Astrocyte (in vitro differentiated cells and primary cell): ENCODE measurements around the gene PPP1R9A.

Experiments
- EZH2 ChIP-seq: IDR thresholded peaks from 2 replicates; pipeline ENCODE4 v1.6.1; 2012; ENCODE audit warnings: mild to moderate bottlenecking, low read length, inconsistent platforms; ENCODE audit not compliant: insufficient read depth
- TF ChIP-seq, protein P1 (sequence below): IDR thresholded peaks from 2 replicates; pipeline ENCODE4 v1.5.1; 2011; ENCODE audit warnings: low read depth, mild to moderate bottlenecking, inconsistent platforms, low read length, moderate library complexity; ENCODE audit not compliant: insufficient read depth

GRCh38 chr7:95027234-95027872 is 120.0 kb downstream of the PPP1R9A start:
- TF ChIP-seq, protein P1, sequence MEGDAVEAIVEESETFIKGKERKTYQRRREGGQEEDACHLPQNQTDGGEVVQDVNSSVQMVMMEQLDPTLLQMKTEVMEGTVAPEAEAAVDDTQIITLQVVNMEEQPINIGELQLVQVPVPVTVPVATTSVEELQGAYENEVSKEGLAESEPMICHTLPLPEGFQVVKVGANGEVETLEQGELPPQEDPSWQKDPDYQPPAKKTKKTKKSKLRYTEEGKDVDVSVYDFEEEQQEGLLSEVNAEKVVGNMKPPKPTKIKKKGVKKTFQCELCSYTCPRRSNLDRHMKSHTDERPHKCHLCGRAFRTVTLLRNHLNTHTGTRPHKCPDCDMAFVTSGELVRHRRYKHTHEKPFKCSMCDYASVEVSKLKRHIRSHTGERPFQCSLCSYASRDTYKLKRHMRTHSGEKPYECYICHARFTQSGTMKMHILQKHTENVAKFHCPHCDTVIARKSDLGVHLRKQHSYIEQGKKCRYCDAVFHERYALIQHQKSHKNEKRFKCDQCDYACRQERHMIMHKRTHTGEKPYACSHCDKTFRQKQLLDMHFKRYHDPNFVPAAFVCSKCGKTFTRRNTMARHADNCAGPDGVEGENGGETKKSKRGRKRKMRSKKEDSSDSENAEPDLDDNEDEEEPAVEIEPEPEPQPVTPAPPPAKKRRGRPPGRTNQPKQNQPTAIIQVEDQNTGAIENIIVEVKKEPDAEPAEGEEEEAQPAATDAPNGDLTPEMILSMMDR, result no peak
- no peak for TF ChIP-seq EZH2
